ENCODE measurements around the gene GARNL3. TPM values are rescaled to one million over a fixed set of nuclear protein-coding genes. Genes with fewer than 3 reads are reported as not detected.
A peak's percentile ranks its signal among the peaks of the same experiment; 100 is the strongest.

Gene GARNL3
- total RNA-seq, 1 donor from 2014 or later, result 8.0 TPM

GRCh38 chr9:127386249-127386648 is 121.7 kb downstream of the GARNL3 start:
- Histone ChIP-seq H3K4me3 (no peak overlapping the region), H3K27me3 (no peaks in the 10 kb centered on the region), H3K36me3 (no peaks in the 10 kb centered on the region), H3K9me3 (no peaks in the 10 kb centered on the region), H3K27ac (no peak overlapping the region), H3K4me1 (no peaks in the 10 kb centered on the region)
- no peak for ATAC-seq
- no peak for DNase-seq
- no peak for TF ChIP-seq CTCF (IDR thresholded peaks at IDR 0.05)
- intact Hi-C loops (cut with DNase I), result no loop called here

- ATAC-seq, result peak; percentile 25
- H3K36me3 ChIP-seq, result no peaks in the 10 kb centered on the region
Observed at GRCh38 chr9:127386981-127387380, 122.4 kb downstream of the GARNL3 start.

GRCh38 chr9:127388037-127388855 is 123.7 kb downstream of the GARNL3 start:
- intact Hi-C loops (cut with DNase I), result no loop called here
- no peaks in the 10 kb centered on the region for H3K36me3 ChIP-seq
- H3K9me3 ChIP-seq, result no peaks in the 10 kb centered on the region
- TF ChIP-seq CTCF (IDR thresholded peaks at IDR 0.05), result no peak
- no peak overlapping the region for H3K27ac ChIP-seq
- peak; percentile 73 for ATAC-seq
- H3K4me1 ChIP-seq, result no peaks in the 10 kb centered on the region
- H3K4me3 ChIP-seq, result no peak overlapping the region
- no peaks in the 10 kb centered on the region for H3K27me3 ChIP-seq
- DNase-seq, result peak; percentile 54

More at GRCh38 chr9:127386981-127387380, 122.4 kb downstream of the GARNL3 start:
- intact Hi-C loops (cut with DNase I), result no loop called here
- Histone ChIP-seq H3K4me1 (no peaks in the 10 kb centered on the region), H3K9me3 (no peaks in the 10 kb centered on the region), H3K27me3 (no peaks in the 10 kb centered on the region), H3K27ac (no peak overlapping the region), H3K4me3 (no peak overlapping the region)
- DNase-seq, result no peak
- no peak for TF ChIP-seq CTCF (IDR thresholded peaks at IDR 0.05)

- Histone ChIP-seq H3K27me3 (no peaks in the 10 kb centered on the region), H3K4me3 (no peak overlapping the region), H3K27ac (no peak overlapping the region), H3K36me3 (no peaks in the 10 kb centered on the region), H3K9me3 (no peaks in the 10 kb centered on the region), H3K4me1 (no peaks in the 10 kb centered on the region)
- intact Hi-C loops (cut with DNase I), result no loop called here
- no peak for TF ChIP-seq CTCF (IDR thresholded peaks at IDR 0.05)
- DNase-seq (no peak), ATAC-seq (no peak)
Observed at GRCh38 chr9:127388856-127389238, 124.3 kb downstream of the GARNL3 start.

- Histone ChIP-seq H3K4me1 (no peaks in the 10 kb centered on the region), H3K9me3 (no peaks in the 10 kb centered on the region), H3K27ac (no peak overlapping the region), H3K27me3 (no peaks in the 10 kb centered on the region), H3K36me3 (no peaks in the 10 kb centered on the region), H3K4me3 (no peak overlapping the region)
- ATAC-seq (no peak), DNase-seq (no peak)
- no peak for TF ChIP-seq CTCF (IDR thresholded peaks at IDR 0.05)
- intact Hi-C loops (cut with DNase I), result loop anchor here (10.0 kb wide), 1 partner anchor 175 kb away; no protein-coding TSS in a partner anchor
Observed at GRCh38 chr9:127389381-127390247, 125.0 kb downstream of the GARNL3 start.
